HG03378 (cell line): ENCODE results near the gene CEACAM16.

Experiments used
- ATAC-seq: cut with Tn5 transposase; IDR thresholded peaks from one replicate; pipeline ENCODE4 v1.9.1; 2021; ENCODE audit warnings: mild to moderate bottlenecking, moderate library complexity; ENCODE audit not compliant: unreplicated experiment

The CEACAM16 gene

DNA sequence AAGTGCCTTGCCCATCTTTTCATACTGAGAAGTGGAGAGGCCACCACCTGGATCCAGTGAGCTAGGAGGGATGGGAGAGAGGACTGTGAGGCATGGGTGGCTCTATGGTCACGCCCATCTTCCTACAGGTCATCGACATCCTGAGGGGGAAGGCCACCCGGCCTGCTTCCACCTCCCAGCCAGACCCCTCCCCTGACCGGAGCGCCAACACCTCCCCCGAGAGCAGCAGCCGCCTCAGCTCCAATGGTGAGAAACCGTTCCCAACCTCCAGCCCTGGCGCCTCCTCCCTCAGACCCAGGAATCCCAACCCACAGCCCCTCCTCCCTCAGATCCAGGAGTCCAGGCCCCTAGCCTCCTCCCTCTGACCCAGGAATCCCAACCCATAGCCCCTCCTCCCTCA is 59.6 kb downstream of the CEACAM16 start:
- ATAC-seq: no peak

DNA sequence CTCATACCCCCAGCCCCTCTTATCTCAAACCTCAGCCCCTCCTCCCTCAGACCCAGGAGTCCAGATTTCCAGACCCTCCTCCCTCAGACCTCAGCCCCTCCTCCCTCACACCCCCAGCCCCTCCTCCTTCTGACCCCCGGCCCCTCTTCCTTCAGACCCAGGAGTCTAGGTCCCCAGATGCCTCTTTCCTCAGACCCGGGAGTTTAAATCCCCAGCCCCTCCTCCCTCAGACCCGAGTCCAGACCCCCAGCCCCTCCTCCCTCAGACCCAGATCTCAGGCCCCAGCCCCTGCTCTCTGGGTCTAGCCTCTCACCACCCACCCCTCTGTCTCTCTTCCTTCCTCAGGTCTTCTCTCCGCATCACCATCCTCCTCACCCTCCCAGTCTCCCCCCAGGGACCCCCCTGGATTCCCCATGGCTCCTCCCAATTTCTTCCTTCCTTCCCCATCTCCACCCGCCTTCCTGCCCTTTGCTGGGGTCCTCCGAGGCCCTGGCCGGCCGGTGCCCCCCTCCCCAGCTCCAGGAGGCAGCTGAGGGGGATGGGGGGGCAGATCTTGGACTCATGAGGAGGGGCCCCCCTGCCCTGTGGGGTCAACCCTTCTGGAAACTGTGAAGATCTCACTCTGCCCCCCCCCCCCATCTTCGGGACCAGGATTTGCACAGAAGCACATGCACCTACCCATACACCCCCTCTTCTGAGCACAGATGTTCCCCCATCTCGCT is 60.3 kb downstream of the CEACAM16 start:
- no peak for ATAC-seq
